ENCODE data around the gene TTLL9.

TTLL9 gene

DNA sequence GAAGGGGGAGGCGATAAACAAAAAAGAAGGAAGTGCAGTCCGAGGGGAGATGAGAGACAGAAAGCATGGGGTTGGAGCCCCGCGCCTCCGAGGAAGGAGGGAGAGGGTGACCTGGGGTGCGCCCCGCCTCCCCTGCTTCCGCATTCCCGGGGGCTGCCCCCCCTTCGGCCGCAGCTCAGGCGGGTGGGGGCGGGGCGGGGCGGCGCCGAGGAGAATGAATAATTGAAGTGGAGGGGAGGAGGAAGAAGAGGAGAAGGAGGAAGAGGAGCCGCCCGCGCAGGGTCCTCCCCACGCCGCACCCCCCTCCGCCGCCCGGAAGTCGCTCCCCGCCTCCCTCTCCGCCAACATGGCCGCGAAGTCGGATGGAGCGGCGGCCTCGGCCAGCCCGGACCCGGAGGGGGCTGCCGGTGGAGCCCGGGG, 97.4 kb downstream of the TTLL9 start, which contains the start of gene XKR7:
Gene XKR7 (plus strand): TSS at position 322 of the 420 bp plus-strand sequence. CDS start 25 bp downstream, at position 347.
- H3K27ac ChIP-seq: no peak within 1 kb of the TSS

DNA sequence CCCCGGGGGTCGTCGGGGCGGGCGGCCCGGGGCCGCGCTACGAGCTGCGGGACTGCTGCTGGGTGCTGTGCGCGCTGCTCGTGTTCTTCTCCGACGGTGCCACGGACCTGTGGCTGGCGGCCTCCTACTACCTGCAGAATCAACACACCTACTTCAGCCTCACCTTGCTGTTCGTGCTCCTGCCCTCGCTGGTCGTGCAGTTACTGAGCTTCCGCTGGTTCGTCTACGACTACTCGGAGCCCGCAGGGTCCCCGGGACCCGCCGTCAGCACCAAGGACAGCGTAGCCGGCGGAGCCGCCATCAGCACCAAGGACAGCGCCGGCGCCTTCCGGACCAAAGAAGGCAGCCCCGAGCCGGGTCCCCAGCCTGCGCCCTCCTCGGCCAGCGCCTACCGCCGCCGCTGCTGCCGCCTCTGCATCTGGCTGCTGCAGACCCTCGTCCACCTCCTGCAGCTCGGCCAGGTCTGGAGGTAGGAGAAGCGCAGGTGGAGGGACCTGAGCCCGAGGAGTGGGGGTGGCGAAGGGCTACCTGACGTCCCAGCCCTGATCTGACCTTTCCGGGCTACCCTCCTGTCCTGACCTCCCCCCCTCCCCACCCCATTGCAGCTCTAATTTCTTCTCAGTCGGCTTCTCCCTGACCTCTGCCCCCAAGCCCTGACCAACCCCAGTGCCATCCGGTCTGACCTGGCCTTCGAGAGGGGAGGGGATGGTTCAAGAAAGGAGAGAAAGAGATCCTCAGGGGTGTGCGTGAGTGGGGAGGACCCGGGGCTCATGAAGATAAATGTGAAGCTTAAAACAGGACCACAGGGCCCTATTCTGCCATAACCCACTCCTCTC, 98.1 kb downstream of the TTLL9 start:
- no peak for TF ChIP-seq ZFX (IDR thresholded peaks at IDR 0.05)
- TF ChIP-seq, protein P1, sequence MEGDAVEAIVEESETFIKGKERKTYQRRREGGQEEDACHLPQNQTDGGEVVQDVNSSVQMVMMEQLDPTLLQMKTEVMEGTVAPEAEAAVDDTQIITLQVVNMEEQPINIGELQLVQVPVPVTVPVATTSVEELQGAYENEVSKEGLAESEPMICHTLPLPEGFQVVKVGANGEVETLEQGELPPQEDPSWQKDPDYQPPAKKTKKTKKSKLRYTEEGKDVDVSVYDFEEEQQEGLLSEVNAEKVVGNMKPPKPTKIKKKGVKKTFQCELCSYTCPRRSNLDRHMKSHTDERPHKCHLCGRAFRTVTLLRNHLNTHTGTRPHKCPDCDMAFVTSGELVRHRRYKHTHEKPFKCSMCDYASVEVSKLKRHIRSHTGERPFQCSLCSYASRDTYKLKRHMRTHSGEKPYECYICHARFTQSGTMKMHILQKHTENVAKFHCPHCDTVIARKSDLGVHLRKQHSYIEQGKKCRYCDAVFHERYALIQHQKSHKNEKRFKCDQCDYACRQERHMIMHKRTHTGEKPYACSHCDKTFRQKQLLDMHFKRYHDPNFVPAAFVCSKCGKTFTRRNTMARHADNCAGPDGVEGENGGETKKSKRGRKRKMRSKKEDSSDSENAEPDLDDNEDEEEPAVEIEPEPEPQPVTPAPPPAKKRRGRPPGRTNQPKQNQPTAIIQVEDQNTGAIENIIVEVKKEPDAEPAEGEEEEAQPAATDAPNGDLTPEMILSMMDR (conservative IDR thresholded peaks at IDR 0.05): no peak
- no peak overlapping the region for H3K27ac ChIP-seq

More for the DNA sequence above, 97.4 kb downstream of the TTLL9 start, which contains the start of gene XKR7:
- no peak for TF ChIP-seq ZFX (IDR thresholded peaks at IDR 0.05)
- TF ChIP-seq, protein P1 (conservative IDR thresholded peaks at IDR 0.05): no peak

DNA sequence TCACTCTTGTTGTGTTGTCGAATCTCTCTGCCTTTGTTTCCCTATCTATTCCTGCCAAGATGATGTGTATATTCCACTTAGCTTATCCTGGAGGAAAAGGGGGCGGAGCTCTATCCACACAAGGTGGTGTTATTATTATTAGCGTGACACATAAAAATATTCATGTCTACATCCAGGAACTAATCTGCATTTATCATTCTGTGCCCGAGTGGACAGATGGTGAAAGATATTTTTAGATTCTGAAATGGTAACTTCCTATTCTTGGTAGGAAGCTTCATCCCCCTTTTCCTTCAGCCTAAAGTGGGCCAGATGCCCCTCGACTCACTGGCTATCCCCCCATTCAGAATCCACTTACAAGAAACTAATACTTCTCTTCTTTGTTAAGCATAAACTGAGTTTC, 99.6 kb downstream of the TTLL9 start:
- TF ChIP-seq, protein P1 (conservative IDR thresholded peaks at IDR 0.05): no peak
- no peak for TF ChIP-seq ZFX (IDR thresholded peaks at IDR 0.05)
- no peak overlapping the region for H3K27ac ChIP-seq

DNA sequence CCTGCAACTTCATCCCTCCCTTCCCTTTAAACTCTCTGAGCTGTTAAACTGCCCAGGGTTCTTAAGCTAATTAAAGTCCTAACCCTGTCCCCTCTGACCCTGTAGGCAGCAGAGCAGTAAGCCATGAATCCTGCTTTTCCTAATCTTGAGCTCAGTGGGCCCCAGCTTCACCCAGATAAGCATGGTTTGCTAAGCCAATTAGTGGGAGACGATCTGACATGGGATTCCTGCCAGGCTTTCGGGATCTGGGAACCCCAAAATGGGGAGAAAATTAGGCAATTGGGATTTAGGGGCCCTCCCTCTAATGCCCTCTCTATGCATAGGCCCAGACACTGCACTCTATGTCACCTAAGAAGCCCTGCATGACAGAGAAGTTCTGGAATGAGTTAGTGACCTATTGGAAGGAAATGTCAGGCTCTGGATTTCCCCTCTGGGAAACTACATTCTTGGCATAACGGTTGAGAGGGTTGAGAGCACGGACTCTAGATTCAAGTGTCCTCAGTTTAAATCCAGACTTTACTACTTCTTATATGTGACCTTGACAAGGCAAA, 102.1 kb downstream of the TTLL9 start:
- no peak for TF ChIP-seq ZFX (IDR thresholded peaks at IDR 0.05)
- TF ChIP-seq, protein P1 (conservative IDR thresholded peaks at IDR 0.05): no peak
- no peak overlapping the region for H3K27ac ChIP-seq

DNA sequence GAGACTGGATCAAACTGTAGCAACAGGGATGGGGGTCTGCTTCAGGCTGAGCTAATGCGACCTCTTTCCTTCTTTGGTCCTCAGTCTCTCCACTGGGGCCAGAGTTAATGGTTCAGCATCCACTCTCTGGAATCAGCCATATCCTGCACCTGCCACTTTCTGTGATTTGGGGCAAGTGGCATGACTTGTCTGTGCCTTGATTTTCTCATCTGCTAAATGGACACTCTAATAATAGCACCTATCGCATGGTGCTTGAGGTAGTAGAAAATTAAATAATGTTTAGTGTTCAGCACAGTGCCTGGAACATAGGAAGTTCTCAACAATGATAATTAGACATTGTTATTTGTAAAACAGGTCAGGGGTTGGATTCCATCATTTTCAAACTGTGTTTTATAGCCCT, 103.9 kb downstream of the TTLL9 start:
- no peak for TF ChIP-seq ZFX (IDR thresholded peaks at IDR 0.05)
- TF ChIP-seq, protein P1 (conservative IDR thresholded peaks at IDR 0.05): no peak
- H3K27ac ChIP-seq: no peak overlapping the region

DNA sequence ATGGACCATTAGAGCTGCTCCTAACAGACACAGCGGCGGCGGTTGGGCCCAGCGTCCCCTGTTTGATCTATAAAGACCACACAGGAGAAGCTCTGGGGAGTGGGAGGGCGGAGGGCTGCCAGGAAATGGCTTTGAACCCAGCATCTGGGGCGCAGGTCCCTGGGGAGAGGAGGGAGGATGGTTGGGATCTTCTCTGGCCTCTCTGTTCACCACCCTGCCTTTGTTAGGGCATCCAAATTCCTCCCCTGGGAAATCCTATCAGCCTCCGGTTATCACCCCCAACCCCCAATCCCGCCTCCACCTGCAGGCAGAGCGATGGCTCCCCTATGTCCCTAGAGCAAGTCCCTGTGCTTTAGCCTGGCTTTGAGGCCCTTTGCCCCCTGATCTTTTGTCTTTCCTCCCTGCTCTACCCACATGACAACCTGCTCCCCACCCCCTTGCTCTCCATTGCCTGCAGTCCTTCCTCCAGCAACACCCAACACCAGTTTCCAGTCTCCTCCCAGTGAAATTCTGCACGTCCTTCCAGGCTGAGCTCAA, 104.6 kb downstream of the TTLL9 start:
- TF ChIP-seq, protein P1 (conservative IDR thresholded peaks at IDR 0.05): no peak
- TF ChIP-seq ZFX (IDR thresholded peaks at IDR 0.05): no peak
- no peak overlapping the region for H3K27ac ChIP-seq

DNA sequence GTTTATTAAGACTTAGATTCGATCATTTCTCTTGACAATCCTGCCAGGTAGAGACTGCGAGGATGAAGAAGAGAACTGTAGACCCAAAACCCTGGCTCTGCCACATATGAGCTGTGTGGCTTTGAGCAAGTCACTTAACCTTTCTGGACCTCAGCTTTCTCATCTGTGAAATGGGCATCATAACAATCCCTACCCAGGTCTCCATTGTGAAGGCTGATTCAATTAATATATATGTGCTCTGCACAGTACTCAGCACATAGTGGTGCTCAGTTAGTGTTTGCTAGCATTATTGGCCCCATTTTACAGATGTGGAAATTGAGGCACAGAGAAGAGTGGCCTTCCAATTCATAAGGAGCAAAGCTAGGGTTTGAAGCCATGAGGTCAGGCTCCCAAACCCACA, 105.4 kb downstream of the TTLL9 start:
- TF ChIP-seq ZFX (IDR thresholded peaks at IDR 0.05): no peak
- TF ChIP-seq, protein P1 (conservative IDR thresholded peaks at IDR 0.05): no peak
- no peak overlapping the region for H3K27ac ChIP-seq
